Activated CD8-positive, alpha-beta memory T cell treated with anti-CD3 and anti-CD28 coated beads for 36 hours (primary cell): ENCODE measurements around the gene HMGN4. TPM values are rescaled to one million over a fixed set of nuclear protein-coding genes. Genes with fewer than 3 reads are reported as not detected.
"Not testable (repeated sequence)": the region's sequence is repeated elsewhere in the genome, so short reads cannot be mapped to it uniquely, and the experiment has no call there.

Experiments
- CTCF ChIA-PET: fragments of 350-600 bp; sonication (Branson Sonifier 250); formaldehyde crosslinking; loops from one replicate; lab custom pipeline; 2021; ENCODE audit warnings: antibody characterized with exemption; lab: Charles Lee
- POLR2A ChIA-PET: fragments of 350-600 bp; sonication (Branson Sonifier 250); formaldehyde crosslinking; loops from one replicate; lab custom pipeline; 2021; ENCODE audit warnings: antibody characterized with exemption; lab: Charles Lee
- total RNA-seq, 2 experiments: library from RNA; stranded (reverse); gene quantifications; one replicate each; pipeline ENCODE4 v1.2.3, GENCODE V29; 2021

Gene HMGN4
- 10 to 100 TPM; 81.5 to 85.0 TPM for total RNA-seq

- ChIA-PET CTCF (interaction anchor here (0.6 to 2.1 kb wide), 14 partner anchors 13 to 340 kb away, joined by 3 to 12 read pairs (median 4); a partner anchor contains a TSS), POLR2A (interaction anchor here (0.5 to 2.0 kb wide), 7 partner anchors 16 to 1294 kb away, joined by 3 to 9 read pairs (median 4); a partner anchor contains a TSS)
Measured at GRCh38 chr6:26537846-26538571, at the start of gene HMGN4. Gene HMGN4, plus strand, starts transcription at chr6:26538366. Its CDS starts 6,841 bp downstream, at chr6:26545207.

GRCh38 chr6:26489996-26490964 lies 47.9 kb upstream of the HMGN4 start:
- CTCF ChIA-PET, result no interaction called here
- POLR2A ChIA-PET, result no interaction called here

GRCh38 chr6:26491604-26492003 lies 46.6 kb upstream of the HMGN4 start:
- POLR2A ChIA-PET, result no interaction called here
- CTCF ChIA-PET, result no interaction called here

- ChIA-PET CTCF (no interaction called here), POLR2A (no interaction called here)
Measured at GRCh38 chr6:26493258-26493657, 44.9 kb upstream of the HMGN4 start.

DNA sequence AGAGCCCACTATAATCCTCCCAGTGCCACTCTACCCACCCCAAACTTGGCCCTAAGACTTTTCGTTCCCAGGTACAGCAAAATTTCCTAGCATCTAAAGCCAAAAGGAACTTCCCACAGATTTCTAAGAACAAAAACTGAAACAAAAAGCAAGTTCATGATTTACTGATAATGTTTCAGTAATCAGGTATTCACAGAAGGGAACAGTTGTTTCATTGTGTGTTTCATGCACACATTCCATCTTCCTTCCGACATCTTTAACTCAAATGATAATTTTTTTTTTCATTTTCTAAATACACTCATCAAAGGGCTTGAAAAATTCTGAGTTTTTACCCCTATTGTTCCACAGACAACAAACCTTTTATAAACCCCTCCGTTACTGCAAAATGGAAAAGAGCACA lies 44.0 kb upstream of the HMGN4 start:
- ChIA-PET POLR2A (no interaction called here), CTCF (interaction anchor here (1.5 kb wide), 1 partner anchor 17 kb away, joined by 3 read pairs; no protein-coding TSS in a partner anchor)

DNA sequence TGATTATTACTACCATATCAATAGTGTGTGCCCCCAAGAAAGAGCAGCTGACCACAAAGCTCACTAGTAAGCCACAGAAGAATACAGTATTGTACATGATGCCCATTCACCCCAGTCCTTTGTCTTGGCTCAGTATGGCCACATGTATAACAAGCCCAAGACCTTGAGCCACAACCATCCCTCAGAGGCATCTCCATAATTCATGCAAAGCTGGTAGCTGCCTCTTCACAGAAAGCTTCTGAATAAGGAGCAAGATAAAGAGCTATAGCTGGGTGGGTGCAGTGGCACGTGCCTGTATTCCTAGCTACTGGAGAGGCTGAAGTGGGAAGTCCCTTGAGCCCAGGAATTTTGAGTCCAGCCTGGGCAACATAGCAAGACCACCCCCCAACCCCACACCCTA lies 42.9 kb upstream of the HMGN4 start:
- CTCF ChIA-PET, result interaction anchor here (0.6 to 1.5 kb wide), 2 partner anchors 18 to 77 kb away, joined by 3 read pairs; no protein-coding TSS in a partner anchor
- POLR2A ChIA-PET, result no interaction called here

- ChIA-PET POLR2A (no interaction called here), CTCF (no interaction called here)
Measured at GRCh38 chr6:26497610-26498009, 40.6 kb upstream of the HMGN4 start.

DNA sequence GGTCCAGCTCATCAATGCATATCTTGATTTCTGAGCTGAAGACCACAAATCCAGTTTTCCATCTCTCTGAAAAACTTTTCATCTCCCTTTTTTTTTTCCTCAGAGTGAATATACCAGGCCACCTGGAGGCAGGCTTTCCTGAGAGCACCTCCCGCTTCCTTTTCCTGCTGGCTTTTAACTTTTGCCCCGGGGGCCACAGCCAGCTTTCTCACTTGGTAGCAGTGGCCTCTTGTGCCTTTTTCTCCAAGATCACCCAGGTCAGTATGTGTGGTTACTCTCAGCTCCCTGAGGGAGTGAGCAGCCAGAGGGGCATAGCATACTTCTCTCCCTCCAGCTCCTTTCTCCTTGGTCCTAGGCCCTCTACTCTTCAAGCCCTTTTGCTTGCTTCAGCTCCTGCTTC lies 38.1 kb upstream of the HMGN4 start, which contains the start of gene BTN1A1:
Gene BTN1A1 (plus strand): TSS at position 202 of the 400 bp plus-strand sequence. CDS start 984 bp downstream, outside the sequence.
- ChIA-PET CTCF (no interaction called here), POLR2A (no interaction called here)

GRCh38 chr6:26501482-26501986 lies 36.6 kb upstream of the HMGN4 start:
- ChIA-PET POLR2A (no interaction called here), CTCF (no interaction called here)

DNA sequence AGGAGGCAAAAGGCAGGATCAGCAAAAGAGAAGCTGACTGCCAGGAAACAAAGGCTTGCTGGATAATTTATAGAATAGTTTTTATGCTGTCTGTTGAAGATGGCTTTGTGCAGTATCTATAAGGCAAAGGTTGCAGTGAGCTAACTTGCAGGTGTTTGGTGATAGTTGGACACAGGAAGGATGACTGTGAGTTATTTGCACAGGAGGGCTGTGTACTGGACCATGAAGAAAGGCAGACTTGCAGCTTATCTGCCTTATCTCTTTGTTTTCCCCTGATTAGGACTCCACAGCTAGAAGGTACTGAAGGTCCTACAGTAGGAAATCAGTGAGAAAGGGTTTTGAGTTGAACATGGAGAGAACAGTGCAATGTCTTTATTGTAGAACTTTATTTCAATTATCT lies 36.0 kb upstream of the HMGN4 start:
- POLR2A ChIA-PET, result no interaction called here
- CTCF ChIA-PET, result no interaction called here

GRCh38 chr6:26502626-26503025 lies 35.5 kb upstream of the HMGN4 start:
- ChIA-PET CTCF (no interaction called here), POLR2A (no interaction called here)

DNA sequence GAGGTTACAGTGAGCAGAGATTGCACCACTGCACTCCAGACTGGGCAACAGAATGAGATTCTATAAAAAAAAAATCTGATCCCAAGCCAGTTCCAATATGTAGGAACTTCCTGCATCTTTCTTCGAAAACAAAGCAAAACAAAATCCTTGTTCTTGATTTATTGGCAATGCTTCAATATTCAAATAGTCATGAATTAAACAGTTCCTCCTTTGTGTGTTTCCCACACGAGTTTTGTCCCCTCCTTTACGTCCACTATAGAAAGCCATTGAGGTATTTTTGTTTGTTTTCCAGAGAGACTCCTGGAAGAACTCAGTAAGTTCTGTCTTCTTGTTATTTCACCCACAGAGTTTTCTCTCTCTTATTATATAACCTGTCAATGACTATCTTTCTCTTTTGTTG lies 30.5 kb upstream of the HMGN4 start:
- CTCF ChIA-PET, result no interaction called here
- POLR2A ChIA-PET, result no interaction called here

GRCh38 chr6:26511033-26511432 lies 27.1 kb upstream of the HMGN4 start:
- POLR2A ChIA-PET, CTCF ChIA-PET: not testable (repeated sequence)

DNA sequence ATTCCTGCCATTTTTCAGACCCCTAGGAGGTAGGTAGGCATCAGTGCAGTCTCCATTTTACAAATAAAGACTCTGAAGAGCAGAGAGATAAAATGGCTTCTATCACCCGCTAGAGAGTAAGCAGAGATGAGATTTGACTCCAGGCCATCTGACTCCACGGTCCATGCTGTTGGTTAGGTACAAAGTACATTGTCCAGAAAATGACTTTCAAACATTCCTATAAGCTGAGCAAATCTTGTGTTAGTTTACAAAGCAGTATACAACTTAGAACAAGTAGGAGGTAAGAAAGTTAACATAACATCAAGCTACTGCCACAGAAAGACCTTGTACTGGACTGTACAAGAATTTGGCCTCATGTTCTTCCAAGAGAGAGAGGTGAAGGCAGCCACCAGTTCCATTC lies 23.2 kb upstream of the HMGN4 start:
- CTCF ChIA-PET, result no interaction called here
- POLR2A ChIA-PET, result no interaction called here

DNA sequence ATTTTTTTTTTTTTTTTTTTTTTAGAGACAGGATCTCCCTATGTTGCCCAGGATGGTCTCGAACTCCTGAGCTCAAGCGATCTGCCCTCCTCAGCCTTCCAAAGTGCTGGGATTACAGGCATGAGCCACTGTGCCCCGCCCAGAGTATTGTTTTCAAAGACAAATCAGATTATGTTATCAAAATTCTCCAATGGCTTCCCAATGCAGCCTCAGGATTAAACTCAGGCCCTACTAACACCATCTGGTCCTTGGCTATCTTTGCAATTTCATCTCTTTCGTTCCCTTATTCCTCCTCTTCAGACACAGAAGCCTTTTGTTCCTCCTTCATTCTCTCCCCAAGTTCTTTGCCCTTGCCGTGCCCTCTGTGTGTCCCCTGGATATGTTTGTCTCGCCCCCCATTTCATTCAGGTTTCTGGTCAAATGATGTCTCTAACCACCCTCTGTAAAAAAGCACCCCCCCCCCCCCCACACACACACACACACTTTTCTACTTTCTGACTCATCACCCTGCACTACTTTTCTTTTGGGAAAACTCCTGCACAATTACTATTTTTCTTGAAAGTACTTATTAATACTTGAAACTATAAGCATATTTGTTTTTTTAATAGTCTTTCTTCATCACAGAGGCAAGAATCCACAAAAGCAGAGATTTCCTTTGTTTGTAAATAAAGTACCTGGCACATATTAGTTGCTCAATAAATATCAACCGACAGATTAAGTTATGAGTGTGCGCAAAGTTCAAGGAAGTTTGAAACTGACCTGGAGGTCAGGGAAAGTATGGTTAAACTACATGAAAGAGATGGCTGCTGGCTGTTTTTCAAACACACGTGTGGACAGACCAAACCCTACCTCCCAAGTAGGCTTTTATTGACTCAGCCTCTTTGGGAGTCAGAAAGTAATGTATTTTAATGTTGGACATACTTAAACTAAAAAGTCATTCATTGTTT lies 21.4 kb upstream of the HMGN4 start:
- CTCF ChIA-PET, result no interaction called here

GRCh38 chr6:26519359-26519758 lies 18.8 kb upstream of the HMGN4 start:
- ChIA-PET CTCF (no interaction called here), POLR2A (interaction anchor here (1.3 kb wide), 1 partner anchor 19 kb away, joined by 3 read pairs; the partner anchor contains the start of gene HMGN4)

More for the DNA sequence above, 21.4 kb upstream of the HMGN4 start:
- POLR2A ChIA-PET, result no interaction called here

DNA sequence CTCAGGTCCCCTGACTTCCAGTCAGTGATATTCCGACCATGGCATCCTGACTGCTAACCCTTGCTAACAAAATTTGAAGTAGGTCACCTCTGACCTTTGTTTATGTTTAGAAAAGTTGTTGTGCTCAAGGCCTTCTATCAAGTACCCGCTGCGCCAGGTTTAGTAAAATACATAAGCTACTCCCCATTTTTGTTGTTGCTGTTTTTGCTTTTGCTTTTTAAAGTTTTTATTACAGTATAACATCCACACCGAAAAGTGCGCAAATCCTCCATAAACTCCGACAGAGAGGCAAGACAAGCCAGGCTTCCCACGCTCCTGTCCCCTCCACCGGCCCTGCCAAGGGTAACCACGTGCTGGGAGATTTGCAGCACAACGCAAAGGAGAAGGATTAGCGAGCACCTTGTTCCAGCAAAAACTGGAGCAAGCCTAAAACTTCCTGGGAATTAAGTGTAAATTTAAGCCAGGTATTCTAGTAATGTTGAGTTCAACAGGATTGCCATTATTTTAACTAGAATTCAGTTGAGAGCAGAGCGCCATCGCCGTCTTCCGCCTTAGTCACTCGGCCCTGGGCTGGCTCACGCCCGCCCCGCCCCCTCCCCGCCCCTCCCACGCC lies 17.8 kb upstream of the HMGN4 start:
- ChIA-PET CTCF (interaction anchor here (1.5 kb wide), 1 partner anchor 17 kb away, joined by 4 read pairs; no protein-coding TSS in a partner anchor), POLR2A (interaction anchor here (1.0 kb wide), 1 partner anchor 17 kb away, joined by 4 read pairs; the partner anchor contains the start of gene HMGN4)
